H1 (cell line): ENCODE results near the gene NUCB1. TPM values are rescaled to one million over a fixed set of nuclear protein-coding genes. Genes with fewer than 3 reads are reported as not detected.

Source experiments
- CTCF ChIA-PET: fragments of 300-600 bp; sonication (Branson Sonifier 250); formaldehyde crosslinking; loops from one replicate; lab custom pipeline; 2021; ENCODE audit not compliant: partially characterized antibody; lab: Charles Lee
- POLR2A ChIA-PET: fragments of 300-600 bp; sonication (Branson Sonifier 250); formaldehyde crosslinking; loops from one replicate; lab custom pipeline; 2021; ENCODE audit warnings: inconsistent platforms; ENCODE audit not compliant: partially characterized antibody; lab: Charles Lee
- DNase-seq, 2 experiments: peaks; one replicate each; pipeline versions ENCODE4 v3.0.0 to v3.0.0-alpha.2; 2010 to 2022; ENCODE audit warnings: low spot score in 2 of 2, low read depth in 1 of 2, mixed read lengths in 1 of 2
- FAIRE-seq: peaks from 2 replicates; lab custom pipeline; 2011; peaks lifted over from hg19 to GRCh38; lab: Jason Lieb, UNC
- H2AFZ ChIP-seq: 2 replicates; pipeline ENCODE4 v1.8.1; 2012; ENCODE audit warnings: low read length, inconsistent platforms
- H2AK5ac ChIP-seq: 2 replicates; pipeline ENCODE4 v1.6.1; 2013; ENCODE audit warnings: low read depth, low read length
- H2BK120ac ChIP-seq: replicated peaks from 2 replicates; pipeline ENCODE3; 2013; ENCODE audit warnings: low read depth, low read length, inconsistent platforms
- H2BK12ac ChIP-seq: 2 replicates; pipeline ENCODE4 v1.6.1; 2013; ENCODE audit warnings: low read depth, low read length
- H2BK15ac ChIP-seq: 2 replicates; pipeline ENCODE4 v1.6.1; 2013; ENCODE audit warnings: low read length
- H2BK20ac ChIP-seq: 2 replicates; pipeline ENCODE4 v1.6.1; 2013; ENCODE audit warnings: low read length
- H2BK5ac ChIP-seq: 2 replicates; pipeline ENCODE4 v1.6.1; 2013; ENCODE audit warnings: low read depth, low read length
- H3K14ac ChIP-seq: 2 replicates; pipeline ENCODE4 v1.6.1; 2013; ENCODE audit warnings: inconsistent platforms; ENCODE audit not compliant: insufficient read length
- H3K18ac ChIP-seq: 2 replicates; pipeline ENCODE4 v1.6.1; 2013; ENCODE audit warnings: low read length; ENCODE audit errors: extremely low read depth
- H3K23ac ChIP-seq: 2 replicates; pipeline ENCODE4 v1.6.1; 2013; ENCODE audit warnings: inconsistent platforms; ENCODE audit not compliant: insufficient read length
- H3K23me2 ChIP-seq: 2 replicates; pipeline ENCODE4 v1.6.1; 2013; ENCODE audit warnings: low read depth, low read length
- H3K27ac ChIP-seq: 2 replicates; pipeline ENCODE4 v1.6.1; 2011; ENCODE audit warnings: low read depth, low read length, inconsistent platforms
- H3K27me3 ChIP-seq, 4 experiments: replicated peaks in 1 of 4; 1 replicate in 1 of 4; 2 replicates in 3 of 4; pipeline versions ENCODE4 v1.6.1 to v1.8.1; 2011 to 2013; ENCODE audit warnings: low read length in 3 of 4, mild to moderate bottlenecking in 3 of 4, inconsistent platforms in 2 of 4, mixed read lengths in 2 of 4, moderate library complexity in 1 of 4; ENCODE audit not compliant: control insufficient read depth in 3 of 4, insufficient read depth in 3 of 4; ENCODE audit errors: extremely low read depth in 1 of 4
- H3K36me3 ChIP-seq, 4 experiments: 2 replicates each; pipeline versions ENCODE4 v1.6.1 to v1.8.1; 2011 to 2013; ENCODE audit warnings: mild to moderate bottlenecking in 4 of 4, low read length in 3 of 4, moderate library complexity in 2 of 4, control low read depth in 1 of 4, inconsistent platforms in 1 of 4; ENCODE audit not compliant: insufficient read depth in 4 of 4, control insufficient read depth in 2 of 4
- H3K4ac ChIP-seq: replicated peaks from 2 replicates; pipeline ENCODE3; 2013; ENCODE audit warnings: low read length, low read depth, mixed read lengths, inconsistent platforms; ENCODE audit not compliant: insufficient read length
- H3K4me1 ChIP-seq, 4 experiments: replicated peaks in 1 of 4; 1 replicate in 1 of 4; 2 replicates in 3 of 4; pipeline versions ENCODE4 v1.6.1 to v1.8.1; 2011 to 2013; ENCODE audit warnings: low read length in 3 of 4, inconsistent platforms in 2 of 4, mixed read lengths in 1 of 4; ENCODE audit not compliant: insufficient read depth in 4 of 4, control insufficient read depth in 3 of 4
- H3K4me2 ChIP-seq, 2 experiments: 2 replicates each; pipeline versions ENCODE4 v1.6.1 to v1.8.1; 2011 to 2013; ENCODE audit warnings: low read depth in 2 of 2, low read length in 2 of 2, control low read depth in 1 of 2, inconsistent platforms in 1 of 2, mild to moderate bottlenecking in 1 of 2; ENCODE audit not compliant: insufficient read depth in 1 of 2
- H3K4me3 ChIP-seq, 4 experiments: fragments of 200-600, 300-600 bp in 1 of 4; sonication (generic), shearing (Covaris generic), sonication (Bioruptor Twin) in 1 of 4; 2 replicates each; pipeline versions ENCODE4 v1.5.1 to v1.8.1; 2011 to 2016; ENCODE audit warnings: low read length in 4 of 4, low read depth in 3 of 4, control low read depth in 2 of 4, inconsistent platforms in 2 of 4, mild to moderate bottlenecking in 2 of 4, mixed read lengths in 1 of 4, moderate library complexity in 1 of 4; ENCODE audit not compliant: insufficient read depth in 2 of 4; ENCODE audit errors: extremely low read depth in 1 of 4
- H3K56ac ChIP-seq: replicated peaks from 2 replicates; pipeline ENCODE3; 2013; ENCODE audit warnings: low read depth, mild to moderate bottlenecking, mixed read lengths, low read length, inconsistent platforms; ENCODE audit not compliant: insufficient read length
- H3K79me1 ChIP-seq: 2 replicates; pipeline ENCODE4 v1.6.1; 2013; ENCODE audit warnings: low read depth, low read length, control low read depth
- H3K79me2 ChIP-seq, 2 experiments: 2 replicates each; pipeline versions ENCODE4 v1.6.1 to v1.8.1; 2012 to 2013; ENCODE audit warnings: low read length in 2 of 2, mild to moderate bottlenecking in 2 of 2, inconsistent platforms in 1 of 2; ENCODE audit not compliant: insufficient read depth in 2 of 2, control insufficient read depth in 1 of 2
- H3K9ac ChIP-seq, 4 experiments: replicated peaks in 1 of 4; 1 replicate in 1 of 4; 2 replicates in 3 of 4; pipeline versions ENCODE4 v1.6.1 to v1.8.1; 2011 to 2013; ENCODE audit warnings: low read depth in 3 of 4, low read length in 3 of 4, control low read depth in 2 of 4, mild to moderate bottlenecking in 2 of 4, moderate library complexity in 2 of 4, inconsistent platforms in 1 of 4; ENCODE audit errors: extremely low read depth in 1 of 4
- H3K9me3 ChIP-seq, 2 experiments: 2 replicates each; pipeline versions ENCODE4 v1.6.1 to v1.8.1; 2012 to 2013; ENCODE audit warnings: mild to moderate bottlenecking in 2 of 2, moderate library complexity in 2 of 2, control low read depth in 1 of 2, inconsistent platforms in 1 of 2, low read depth in 1 of 2, low read length in 1 of 2, mixed read lengths in 1 of 2; ENCODE audit not compliant: insufficient read depth in 2 of 2
- H4K20me1 ChIP-seq, 2 experiments: replicated peaks in 1 of 2; 2 replicates each; pipeline versions ENCODE3 to v1.8.1; 2011 to 2013; ENCODE audit warnings: inconsistent platforms in 2 of 2, low read length in 2 of 2, mild to moderate bottlenecking in 1 of 2; ENCODE audit not compliant: insufficient read depth in 2 of 2, control insufficient read depth in 1 of 2
- H4K5ac ChIP-seq: 2 replicates; pipeline ENCODE4 v1.6.1; 2013; ENCODE audit warnings: low read length, low read depth, mixed read lengths, inconsistent platforms; ENCODE audit not compliant: insufficient read length
- H4K8ac ChIP-seq: 2 replicates; pipeline ENCODE4 v1.8.0; 2013; ENCODE audit warnings: mild to moderate bottlenecking, moderate library complexity, low read length, inconsistent platforms; ENCODE audit not compliant: insufficient read depth; ENCODE audit errors: extremely low read depth
- H4K91ac ChIP-seq: replicated peaks from 2 replicates; pipeline ENCODE3; 2013; ENCODE audit warnings: low read length, mixed read lengths, inconsistent platforms; ENCODE audit not compliant: insufficient read length
- BACH1 ChIP-seq: IDR thresholded peaks from 2 replicates; pipeline ENCODE4 v1.6.1; 2012; ENCODE audit warnings: low read length, improper control_type of control experiment
- BRCA1 ChIP-seq: IDR thresholded peaks from 2 replicates; pipeline ENCODE4 v1.6.1; 2012; ENCODE audit warnings: low read depth, low read length, improper control_type of control experiment
- CBX5 ChIP-seq: fragments of 300-800, 300-1000 bp; sonication (generic); IDR thresholded peaks from 2 replicates; pipeline ENCODE4 v1.7.1; 2016; ENCODE audit warnings: antibody characterized with exemption, low read length, low read depth
- CREB1 ChIP-seq: IDR thresholded peaks from 2 replicates; pipeline ENCODE4 v1.6.1; 2012; ENCODE audit warnings: inconsistent platforms
- KDM5A ChIP-seq: fragments of 200-600 bp; IDR thresholded peaks from 2 replicates; pipeline ENCODE4 v1.7.1; 2012; ENCODE audit warnings: mild to moderate bottlenecking, low read length, inconsistent platforms, mixed read lengths
- POLR2AphosphoS5 ChIP-seq: IDR thresholded peaks from 2 replicates; pipeline ENCODE4 v1.6.1; 2011; ENCODE audit warnings: low read depth, low read length
- POU5F1 ChIP-seq: IDR thresholded peaks from 2 replicates; pipeline ENCODE4 v1.6.1; 2011; ENCODE audit warnings: low read depth, mild to moderate bottlenecking, low read length, moderate library complexity
- TAF7 ChIP-seq: optimal IDR thresholded peaks from 2 replicates; pipeline ENCODE3; 2011; ENCODE audit warnings: low read depth, mild to moderate bottlenecking, inconsistent platforms, low read length, moderate library complexity, borderline replicate concordance
- WGBS, 2 experiments: shearing (Covaris generic) in 1 of 2; methylation state at CpG; one replicate each; pipeline versions ENCODE4 v1.1.6 to v1.1.7; 2013 to 2015; ENCODE audit warnings: low lambda C conversion rate in 2 of 2, mixed read lengths in 2 of 2, inconsistent platforms in 1 of 2, low coverage in 1 of 2, missing lambda C conversion rate in 1 of 2; ENCODE audit not compliant: insufficient replicate concordance in 2 of 2, insufficient coverage in 1 of 2, insufficient read length in 1 of 2; ENCODE audit errors: extremely low coverage in 1 of 2, missing lambda C conversion rate in 1 of 2; 5-methylcytosine and 5-hydroxymethylcytosine counted together
- polyA plus RNA-seq, 7 experiments: library from polyadenylated mRNA; depleted of rRNA in 3 of 7; stranded (reverse) in 5 of 7; unstranded in 2 of 7; fragments of >200 nt in 5 of 7; fragments of 200-250 nt in 2 of 7; gene quantifications; 1 replicate in 5 of 7; 2 replicates in 1 of 7; 4 replicates in 1 of 7; pipeline versions ENCODE4 v1.2.1 to v1.2.3, GENCODE V29; 2011 to 2013; ENCODE audit warnings: missing spikeins in 2 of 7, mixed read lengths in 2 of 7
- total RNA-seq: library from RNA; stranded (reverse); fragmentation: NEBNext Ultra II Directional; extraction: Animal tissue kit (Norgen Biotek cat#: 25700); gene quantifications from 2 replicates; pipeline ENCODE4 v1.2.1, GENCODE V29; 2021
- TF ChIP-seq, protein P1 (sequence below): IDR thresholded peaks from 2 replicates; pipeline ENCODE4 v1.6.1; 2012; ENCODE audit warnings: low read length, inconsistent platforms
- TF ChIP-seq, protein P2 (sequence below): IDR thresholded peaks from 2 replicates; pipeline ENCODE4 v1.6.1; 2011; ENCODE audit warnings: low read depth, mild to moderate bottlenecking, low read length; ENCODE audit not compliant: insufficient read depth
- TF ChIP-seq, protein P3 (sequence below): IDR thresholded peaks from 2 replicates; pipeline ENCODE4 v1.6.1; 2012; ENCODE audit warnings: inconsistent platforms

Gene NUCB1
- total and polyA plus RNA-seq, 2 of the 8 experiments (the other 6 are each of a cell fraction or from before 2014, with no cell fraction given), result 111 to 121 TPM

DNA sequence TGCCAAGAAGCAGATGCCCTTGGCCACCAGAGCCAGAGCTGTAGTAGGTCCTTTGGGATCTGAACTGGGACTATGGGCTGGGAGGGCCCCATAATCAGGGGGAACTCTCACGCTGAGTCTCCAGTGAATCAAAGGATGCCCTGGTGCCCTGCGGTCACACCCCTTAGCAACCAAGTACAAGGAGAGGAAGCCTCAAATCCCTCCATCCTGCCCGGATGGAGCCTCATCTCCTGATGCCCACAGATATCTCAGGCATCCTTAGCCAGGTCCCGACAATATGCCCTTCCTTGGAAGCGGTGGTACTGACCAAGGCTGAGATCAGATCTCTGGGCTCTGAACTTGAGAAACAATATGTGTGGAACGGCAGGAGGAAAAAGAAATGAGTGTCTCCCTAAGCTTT lies 33.4 kb upstream of the NUCB1 start:
- Histone ChIP-seq H4K91ac (no peak overlapping the region), H2BK120ac (no peak overlapping the region), H3K14ac (no peak overlapping the region), H3K9me3 (no peaks in the 10 kb centered on the region), H3K18ac (no peak overlapping the region), H3K23ac (no peak overlapping the region), H3K4me1 (peaks cover 0 to 16% (median 10%) of the 10 kb centered on the region in 4 experiments; a peak in 6 of 7 replicates), H3K4ac (no peak overlapping the region), H3K27ac (no peak overlapping the region), H2BK5ac (no peak overlapping the region), H3K27me3 (no peaks in the 10 kb centered on the region), H3K4me2 (no peak overlapping the region), H3K23me2 (peaks cover 6% of the 10 kb centered on the region; the same call in 1 of the 2 replicates), H4K5ac (no peak overlapping the region), H3K9ac (no peak overlapping the region), H3K56ac (no peak overlapping the region), H2AFZ (no peak overlapping the region), H3K79me2 (no peaks in the 10 kb centered on the region), H3K4me3 (no peak overlapping the region), H3K79me1 (no peaks in the 10 kb centered on the region), H4K20me1 (no peaks in the 10 kb centered on the region), H2BK12ac (no peak overlapping the region), H2BK15ac (no peak overlapping the region), H3K36me3 (no peaks in the 10 kb centered on the region; a peak in 1 of 8 replicates), H2AK5ac (no peak overlapping the region), H4K8ac (peak overlapping the region; percentile 16; the same call in 1 of the 2 replicates), H2BK20ac (no peak overlapping the region)
- FAIRE-seq (no peak), DNase-seq (no peak)
- WGBS, 2 experiments, result 84% methylated on average over 6 of the region's 6 CpGs; no CpG with 5 or more reads in 1 of the 2 experiments
- CTCF ChIA-PET, result interaction anchor here (0.6 to 2.9 kb wide), 5 partner anchors 24 to 322 kb away, joined by 3 to 9 read pairs (median 5); no protein-coding TSS in a partner anchor
- POLR2A ChIA-PET, result interaction anchor here (0.6 to 2.6 kb wide), 6 partner anchors 9 to 99 kb away, joined by 3 to 12 read pairs (median 5); partner anchors contain the start of gene FTL
- TF ChIP-seq TAF7 (no peak), POLR2AphosphoS5 (no peak), BACH1 (no peak), KDM5A (no peak), CREB1 (no peak), POU5F1 (no peak), BRCA1 (no peak), CBX5 (no peak)
- TF ChIP-seq, protein P1, sequence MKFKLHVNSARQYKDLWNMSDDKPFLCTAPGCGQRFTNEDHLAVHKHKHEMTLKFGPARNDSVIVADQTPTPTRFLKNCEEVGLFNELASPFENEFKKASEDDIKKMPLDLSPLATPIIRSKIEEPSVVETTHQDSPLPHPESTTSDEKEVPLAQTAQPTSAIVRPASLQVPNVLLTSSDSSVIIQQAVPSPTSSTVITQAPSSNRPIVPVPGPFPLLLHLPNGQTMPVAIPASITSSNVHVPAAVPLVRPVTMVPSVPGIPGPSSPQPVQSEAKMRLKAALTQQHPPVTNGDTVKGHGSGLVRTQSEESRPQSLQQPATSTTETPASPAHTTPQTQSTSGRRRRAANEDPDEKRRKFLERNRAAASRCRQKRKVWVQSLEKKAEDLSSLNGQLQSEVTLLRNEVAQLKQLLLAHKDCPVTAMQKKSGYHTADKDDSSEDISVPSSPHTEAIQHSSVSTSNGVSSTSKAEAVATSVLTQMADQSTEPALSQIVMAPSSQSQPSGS, result no peak
- TF ChIP-seq, protein P2, sequence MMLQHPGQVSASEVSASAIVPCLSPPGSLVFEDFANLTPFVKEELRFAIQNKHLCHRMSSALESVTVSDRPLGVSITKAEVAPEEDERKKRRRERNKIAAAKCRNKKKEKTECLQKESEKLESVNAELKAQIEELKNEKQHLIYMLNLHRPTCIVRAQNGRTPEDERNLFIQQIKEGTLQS, result no peak
- TF ChIP-seq, protein P3, sequence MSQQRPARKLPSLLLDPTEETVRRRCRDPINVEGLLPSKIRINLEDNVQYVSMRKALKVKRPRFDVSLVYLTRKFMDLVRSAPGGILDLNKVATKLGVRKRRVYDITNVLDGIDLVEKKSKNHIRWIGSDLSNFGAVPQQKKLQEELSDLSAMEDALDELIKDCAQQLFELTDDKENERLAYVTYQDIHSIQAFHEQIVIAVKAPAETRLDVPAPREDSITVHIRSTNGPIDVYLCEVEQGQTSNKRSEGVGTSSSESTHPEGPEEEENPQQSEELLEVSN, result no peak
